Brain microvascular endothelial cell (primary cell): Measurements from ENCODE around the gene KRTDAP.

Experiments
- DNase-seq: peaks from one replicate; pipeline ENCODE4 v3.0.0-alpha.2; 2020
- H3K27ac ChIP-seq: fragments of 250-450 bp; sonication (Bioruptor Pico); 2 replicates; pipeline ENCODE4 v1.5.1; 2020; ENCODE audit warnings: mild to moderate bottlenecking, moderate library complexity
- H3K27me3 ChIP-seq: fragments of 250-450 bp; sonication (Bioruptor Pico); replicated peaks from 2 replicates; pipeline ENCODE4 v1.5.1; 2020; ENCODE audit warnings: mild to moderate bottlenecking
- H3K36me3 ChIP-seq: fragments of 250-450 bp; sonication (Bioruptor Pico); replicated peaks from 2 replicates; pipeline ENCODE4 v1.5.1; 2020; ENCODE audit warnings: mild to moderate bottlenecking
- H3K4me3 ChIP-seq: 2 replicates; pipeline ENCODE4 v1.5.1; 2011; ENCODE audit warnings: low read depth, mild to moderate bottlenecking, control low read depth, low read length, moderate library complexity
- in situ Hi-C: cut with HindIII; loops from 2 replicates; pipeline ENCODE4 v1.10.0; 2017; ENCODE audit warnings: low sequenced_read_pairs, low pct_ligation_motif_present
- TF ChIP-seq, protein P1 (sequence below): IDR thresholded peaks from 2 replicates; pipeline ENCODE4 v1.5.1; 2011; ENCODE audit warnings: low read depth, mild to moderate bottlenecking, moderate library complexity, low read length, control low read depth, inconsistent platforms; ENCODE audit errors: missing control alignments

KRTDAP gene

DNA sequence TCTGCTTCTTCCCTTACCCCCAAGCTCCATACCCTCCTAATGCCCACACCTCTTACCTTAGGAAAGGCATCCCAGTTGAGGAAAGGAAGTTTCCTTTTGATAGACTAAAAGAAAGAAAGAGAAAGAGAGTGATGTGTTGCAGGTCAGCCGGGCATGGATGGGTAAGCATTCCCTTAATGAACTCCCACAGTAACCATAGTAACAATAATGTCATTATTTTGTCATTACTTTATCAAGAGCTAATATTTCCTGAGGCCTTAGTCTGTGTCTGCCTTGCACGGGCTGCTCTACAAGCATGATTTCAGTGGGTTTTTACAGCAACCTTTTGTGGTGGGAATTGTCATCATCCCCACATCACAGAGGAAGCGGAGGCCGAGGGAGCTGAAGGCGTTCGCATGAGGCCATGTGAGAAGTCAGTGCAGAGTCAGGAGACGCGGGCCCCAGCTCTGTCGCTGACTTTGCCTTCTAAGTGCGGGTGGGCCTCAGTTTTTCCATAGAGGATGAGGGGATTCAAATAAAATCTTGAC is 2.5 kb downstream of the KRTDAP start:
- in situ Hi-C loops: no loop called here
- no peaks in the 10 kb centered on the region for H3K36me3 ChIP-seq
- no peak for DNase-seq
- H3K4me3 ChIP-seq: no peak overlapping the region
- TF ChIP-seq, protein P1, sequence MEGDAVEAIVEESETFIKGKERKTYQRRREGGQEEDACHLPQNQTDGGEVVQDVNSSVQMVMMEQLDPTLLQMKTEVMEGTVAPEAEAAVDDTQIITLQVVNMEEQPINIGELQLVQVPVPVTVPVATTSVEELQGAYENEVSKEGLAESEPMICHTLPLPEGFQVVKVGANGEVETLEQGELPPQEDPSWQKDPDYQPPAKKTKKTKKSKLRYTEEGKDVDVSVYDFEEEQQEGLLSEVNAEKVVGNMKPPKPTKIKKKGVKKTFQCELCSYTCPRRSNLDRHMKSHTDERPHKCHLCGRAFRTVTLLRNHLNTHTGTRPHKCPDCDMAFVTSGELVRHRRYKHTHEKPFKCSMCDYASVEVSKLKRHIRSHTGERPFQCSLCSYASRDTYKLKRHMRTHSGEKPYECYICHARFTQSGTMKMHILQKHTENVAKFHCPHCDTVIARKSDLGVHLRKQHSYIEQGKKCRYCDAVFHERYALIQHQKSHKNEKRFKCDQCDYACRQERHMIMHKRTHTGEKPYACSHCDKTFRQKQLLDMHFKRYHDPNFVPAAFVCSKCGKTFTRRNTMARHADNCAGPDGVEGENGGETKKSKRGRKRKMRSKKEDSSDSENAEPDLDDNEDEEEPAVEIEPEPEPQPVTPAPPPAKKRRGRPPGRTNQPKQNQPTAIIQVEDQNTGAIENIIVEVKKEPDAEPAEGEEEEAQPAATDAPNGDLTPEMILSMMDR: no peak
- no peak overlapping the region for H3K27ac ChIP-seq
- peaks cover 2% of the 10 kb centered on the region for H3K27me3 ChIP-seq

DNA sequence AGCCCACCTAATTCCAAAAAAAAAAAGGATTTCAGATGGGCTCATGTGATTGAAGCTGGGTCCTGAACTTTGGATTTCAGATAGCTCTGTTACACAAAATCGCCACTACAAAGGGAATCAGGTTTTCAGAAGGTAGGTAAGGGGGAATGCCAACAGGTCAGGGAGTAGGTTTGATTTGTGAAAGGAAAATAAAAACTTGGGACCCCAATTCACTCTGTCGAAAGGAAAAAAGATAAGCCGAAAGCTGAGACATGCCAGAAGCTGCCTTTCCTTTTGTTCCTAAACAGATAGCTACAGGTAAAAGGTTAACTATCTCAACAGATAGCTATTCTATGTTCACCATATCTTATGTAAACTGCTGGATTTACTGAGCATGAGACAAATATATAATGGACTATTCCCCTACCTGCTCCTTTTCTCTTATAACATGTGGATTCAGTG is 4.0 kb downstream of the KRTDAP start:
- no peaks in the 10 kb centered on the region for H3K27me3 ChIP-seq
- TF ChIP-seq, protein P1: no peak
- in situ Hi-C loops: no loop called here

DNA sequence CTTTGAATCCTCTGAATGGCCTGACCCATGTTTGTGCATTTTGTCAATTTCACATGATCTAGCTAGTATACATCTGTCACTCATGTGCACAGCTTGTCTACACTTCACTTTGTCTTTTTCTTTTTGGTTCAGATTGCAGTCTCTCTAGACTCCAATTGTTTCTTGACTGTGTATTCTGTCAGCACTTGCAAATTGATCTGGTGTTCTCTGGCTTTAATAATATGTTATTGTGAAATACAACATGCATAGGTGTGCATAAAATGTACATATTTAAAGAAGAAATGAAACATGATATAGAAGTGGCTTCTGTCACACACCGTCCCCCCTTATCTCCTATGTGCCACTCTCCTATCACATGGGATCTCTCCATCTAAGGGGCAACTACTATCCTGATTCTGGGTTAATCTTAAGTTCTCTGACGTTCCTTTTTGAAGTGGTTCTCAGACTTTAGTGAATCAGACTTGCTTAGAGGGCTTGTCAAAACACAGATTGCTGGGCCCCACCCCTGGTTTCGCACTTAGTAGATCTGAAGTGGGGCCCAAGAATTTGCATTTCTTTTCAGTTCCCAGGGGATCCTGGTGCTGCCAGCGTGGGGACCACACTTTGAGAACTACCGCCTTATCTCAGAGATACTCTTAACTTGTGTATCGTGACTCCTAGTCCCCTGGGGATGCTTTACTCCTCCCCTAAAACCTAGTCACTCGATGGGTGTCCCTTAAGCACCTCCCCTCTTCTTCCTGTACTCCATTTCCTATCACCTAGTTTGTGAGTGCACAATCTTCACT is 5.8 kb downstream of the KRTDAP start:
- Histone ChIP-seq H3K4me3 (no peak overlapping the region), H3K36me3 (no peaks in the 10 kb centered on the region), H3K27ac (no peak overlapping the region), H3K27me3 (no peaks in the 10 kb centered on the region)
- in situ Hi-C loops: no loop called here
- TF ChIP-seq, protein P1: no peak
- no peak for DNase-seq

More for the DNA sequence above, 4.0 kb downstream of the KRTDAP start:
- DNase-seq: no peak
- Histone ChIP-seq H3K4me3 (no peak overlapping the region), H3K36me3 (no peaks in the 10 kb centered on the region), H3K27ac (no peak overlapping the region)

DNA sequence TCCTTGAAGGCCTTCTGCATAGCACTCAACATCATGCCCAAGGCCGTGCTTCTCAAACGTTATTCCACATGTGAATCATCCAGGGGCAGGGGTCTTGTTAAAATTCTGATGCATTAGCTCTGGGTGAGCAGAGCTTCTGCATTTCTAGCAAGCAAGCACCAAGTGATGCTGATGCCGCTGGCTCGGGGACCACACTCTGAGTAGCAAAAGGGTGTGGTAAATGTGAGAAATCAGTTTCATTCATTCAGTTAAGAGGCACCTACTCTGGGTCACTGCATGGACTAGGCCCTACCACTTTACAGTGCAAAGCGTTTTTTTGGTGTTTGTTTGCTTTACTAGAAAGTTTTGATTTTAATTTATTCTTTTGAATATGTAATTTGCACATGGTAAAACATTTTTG is 7.2 kb downstream of the KRTDAP start:
- no peaks in the 10 kb centered on the region for H3K36me3 ChIP-seq
- no peak overlapping the region for H3K4me3 ChIP-seq
- H3K27ac ChIP-seq: no peak overlapping the region
- H3K27me3 ChIP-seq: no peaks in the 10 kb centered on the region
- DNase-seq: no peak
- in situ Hi-C loops: no loop called here
- TF ChIP-seq, protein P1: no peak

DNA sequence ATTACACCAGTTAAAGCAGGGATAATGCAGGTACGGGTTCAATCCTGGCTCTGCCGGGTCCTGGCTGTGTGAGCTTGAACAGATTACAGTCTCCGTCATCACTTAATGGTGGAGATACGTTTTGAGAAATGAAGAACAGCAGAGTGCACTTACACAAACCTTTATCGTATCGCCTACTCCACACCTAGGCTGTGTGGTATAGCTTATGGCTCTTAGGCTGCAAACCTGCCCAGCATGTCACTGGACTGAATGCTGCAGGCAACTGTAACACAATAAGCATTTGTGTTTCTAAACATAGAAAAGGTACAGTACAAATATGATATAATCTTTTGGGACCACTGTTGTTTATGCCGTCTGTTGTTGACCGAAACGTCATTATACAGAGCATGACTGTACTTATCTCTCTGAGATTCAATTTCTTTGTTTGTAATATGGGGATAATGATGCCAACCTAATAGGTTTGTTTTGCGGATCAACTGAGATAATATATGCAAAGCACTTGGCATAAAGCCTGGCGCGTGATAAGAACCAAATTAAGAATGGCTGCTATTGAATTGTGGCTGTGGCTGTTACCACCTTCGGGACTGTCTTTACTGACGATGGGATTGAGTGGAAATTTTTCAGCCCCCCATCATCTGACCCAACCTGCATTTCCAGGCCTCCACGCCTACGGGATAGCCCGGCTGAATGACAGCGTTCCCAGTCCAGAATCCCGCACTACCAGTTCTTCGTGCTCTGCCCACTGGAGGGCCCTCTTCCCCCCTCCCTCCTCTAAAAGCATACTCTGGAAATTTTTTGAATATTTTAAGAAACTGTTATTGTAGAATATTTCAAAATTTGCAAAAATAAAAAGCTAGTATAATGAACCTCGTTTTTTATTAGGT is 11.2 kb downstream of the KRTDAP start:
- Histone ChIP-seq H3K27me3 (no peaks in the 10 kb centered on the region), H3K27ac (no peak overlapping the region), H3K4me3 (no peak overlapping the region), H3K36me3 (no peaks in the 10 kb centered on the region)
- in situ Hi-C loops: no loop called here
- DNase-seq: no peak
- TF ChIP-seq, protein P1: no peak
